GM23338 (cell line): ENCODE measurements around the gene PAM16. TPM values are rescaled to one million over a fixed set of nuclear protein-coding genes. Genes with fewer than 3 reads are reported as not detected.

ENCODE experiments used
- ATAC-seq: fragments of 200-7000 bp; cut with Tn5 transposase; 3 replicates; pipeline ENCODE4 v1.9.1; 2020
- DNase-seq: peaks from one replicate; pipeline ENCODE4 v3.0.0-alpha.2; 2015; ENCODE audit warnings: low spot score
- H2AFZ ChIP-seq: fragments of 200-600 bp; sonication (generic); 2 replicates; pipeline ENCODE4 v1.8.0; 2016; ENCODE audit warnings: antibody characterized with exemption, mild to moderate bottlenecking, moderate library complexity
- H3F3A ChIP-seq: fragments of 200-600 bp; sonication (generic); replicated peaks from 2 replicates; pipeline ENCODE4 v1.8.0; 2017; ENCODE audit warnings: antibody characterized with exemption, mixed run types, low read depth
- H3K27ac ChIP-seq: fragments of 200-600 bp; sonication (generic); 2 replicates; pipeline ENCODE4 v1.6.1; 2016; ENCODE audit warnings: low read depth
- H3K27me3 ChIP-seq: fragments of 200-600 bp; sonication (generic); 2 replicates; pipeline ENCODE4 v1.8.0; 2016; ENCODE audit warnings: mild to moderate bottlenecking, mixed run types, moderate library complexity; ENCODE audit not compliant: insufficient read depth
- H3K36me3 ChIP-seq: fragments of 200-600 bp; sonication (generic); 2 replicates; pipeline ENCODE4 v1.8.0; 2016; ENCODE audit warnings: mild to moderate bottlenecking; ENCODE audit not compliant: insufficient read depth
- H3K4me1 ChIP-seq: fragments of 200-600 bp; sonication (generic); 2 replicates; pipeline ENCODE4 v1.8.0; 2016; ENCODE audit warnings: mild to moderate bottlenecking, moderate library complexity; ENCODE audit not compliant: insufficient read depth
- H3K4me2 ChIP-seq: fragments of 200-600 bp; sonication (generic); 2 replicates; pipeline ENCODE4 v1.7.1; 2017; ENCODE audit warnings: mixed run types
- H3K4me3 ChIP-seq: fragments of 200-600 bp; sonication (generic); 2 replicates; pipeline ENCODE4 v1.6.1; 2016; ENCODE audit warnings: mixed run types
- H3K79me2 ChIP-seq: fragments of 200-600 bp; sonication (generic); replicated peaks from 2 replicates; pipeline ENCODE4 v1.8.0; 2017; ENCODE audit warnings: mild to moderate bottlenecking; ENCODE audit not compliant: insufficient read depth
- H3K9me2 ChIP-seq: fragments of 200-600 bp; sonication (generic); 2 replicates; pipeline ENCODE4 v1.8.0; 2017; ENCODE audit not compliant: insufficient read depth
- H4K20me1 ChIP-seq: fragments of 200-600 bp; sonication (generic); replicated peaks from 2 replicates; pipeline ENCODE4 v1.8.0; 2017; ENCODE audit warnings: mild to moderate bottlenecking; ENCODE audit not compliant: insufficient read depth
- H3K27ac Mint-ChIP-seq: 2 replicates; pipeline ENCODE4 v1.8.0; 2020; ENCODE audit warnings: inconsistent platforms, mild to moderate bottlenecking, moderate library complexity, mixed read lengths
- H3K27me3 Mint-ChIP-seq: 3 replicates; pipeline ENCODE4 v1.8.0; 2022; ENCODE audit warnings: low read depth, mild to moderate bottlenecking, moderate library complexity, mixed read lengths, inconsistent platforms; ENCODE audit not compliant: insufficient read depth, poor library complexity
- H3K36me3 Mint-ChIP-seq: 3 replicates; pipeline ENCODE4 v1.8.0; 2021; ENCODE audit warnings: low read depth, mild to moderate bottlenecking, inconsistent platforms, moderate library complexity, mixed read lengths
- H3K4me1 Mint-ChIP-seq: 3 replicates; pipeline ENCODE4 v1.8.0; 2020; ENCODE audit warnings: mild to moderate bottlenecking, inconsistent platforms, mixed read lengths
- H3K4me3 Mint-ChIP-seq: 3 replicates; pipeline ENCODE4 v1.8.0; 2021; ENCODE audit warnings: moderate library complexity, mild to moderate bottlenecking, inconsistent platforms, mixed read lengths
- H3K9me3 Mint-ChIP-seq: 3 replicates; pipeline ENCODE4 v1.8.0; 2020; ENCODE audit warnings: moderate library complexity, mild to moderate bottlenecking, inconsistent platforms, mixed read lengths
- CREB1 ChIP-seq: fragments of 250-450 bp; sonication (Bioruptor Pico); IDR thresholded peaks from 2 replicates; pipeline ENCODE4 v1.5.0; 2020; ENCODE audit warnings: low read depth, mild to moderate bottlenecking, moderate library complexity
- CTCF ChIP-seq, 2 experiments: fragments of 200-600 bp in 1 of 2; sonication (generic) in 1 of 2; conservative IDR thresholded peaks; 2 replicates each; pipeline versions ENCODE4 v1.5.1 to v1.6.1; 2016 to 2017; ENCODE audit warnings: antibody characterized with exemption in 2 of 2, low read depth in 2 of 2, mild to moderate bottlenecking in 2 of 2, moderate library complexity in 1 of 2
- EZH2 ChIP-seq: fragments of 200-600 bp; sonication (generic); IDR thresholded peaks from one replicate; pipeline ENCODE4 v1.8.0; 2017; ENCODE audit warnings: antibody characterized with exemption, mild to moderate bottlenecking, low read depth; ENCODE audit not compliant: unreplicated experiment
- EZH2phosphoT487 ChIP-seq: fragments of 200-600 bp; sonication (generic); IDR thresholded peaks from one replicate; pipeline ENCODE4 v1.8.1; 2018; ENCODE audit warnings: antibody characterized with exemption; ENCODE audit not compliant: unreplicated experiment
- STAT1 ChIP-seq: IDR thresholded peaks from one replicate; pipeline ENCODE4 v1.6.1; 2016; ENCODE audit warnings: antibody characterized with exemption; ENCODE audit not compliant: unreplicated experiment
- ZNF331 ChIP-seq: fragments of 250-450 bp; sonication (Bioruptor Pico); IDR thresholded peaks from 2 replicates; pipeline ENCODE4 v1.5.0; 2020; ENCODE audit warnings: low read depth, mild to moderate bottlenecking, moderate library complexity
- ZNF462 ChIP-seq: fragments of 250-450 bp; sonication (Bioruptor Pico); IDR thresholded peaks from 2 replicates; pipeline ENCODE4 v1.5.0; 2020; ENCODE audit warnings: mild to moderate bottlenecking, moderate library complexity
- polyA plus RNA-seq: library from polyadenylated mRNA; unstranded; fragments of >200 nt; fragmentation: Nextera tagmentation; extraction: Ambion mirVana; gene quantifications from 2 replicates; pipeline ENCODE4 v1.2.1, GENCODE V29; 2016
- total RNA-seq: library from RNA; depleted of rRNA; stranded (reverse); fragments of >200 nt; shearing (Covaris generic); gene quantifications from 2 replicates; pipeline ENCODE4 v1.2.3, GENCODE V29; 2014

Gene PAM16
- total and polyA plus RNA-seq, 2 experiments from 2014 or later, result 84.1 to 283 TPM

GRCh38 chr16:4338712-4339299, 12.3 kb downstream of the PAM16 start:
- Mint-ChIP-seq H3K4me1 (peaks cover 2% of the 10 kb centered on the region; the same call in 1 of the 3 replicates), H3K27ac (no peak overlapping the region), H3K4me3 (no peak overlapping the region), H3K27me3 (peaks cover 25% of the 10 kb centered on the region), H3K36me3 (peaks cover 22% of the 10 kb centered on the region), H3K9me3 (peaks cover 5% of the 10 kb centered on the region)
- ATAC-seq (no peak), DNase-seq (no peak)
- no peaks in the 10 kb centered on the region for H3K9me2 ChIP-seq
- peaks cover 26% of the 10 kb centered on the region; the same call in 1 of the 2 replicates for H3F3A ChIP-seq
- no peak for TF ChIP-seq EZH2
- H3K27me3 ChIP-seq, result no peaks in the 10 kb centered on the region
- H3K4me2 ChIP-seq, result no peak overlapping the region
- no peak overlapping the region for H3K4me3 ChIP-seq
- no peaks in the 10 kb centered on the region; the same call in 1 of the 2 replicates for H3K36me3 ChIP-seq
- H2AFZ ChIP-seq, result no peak overlapping the region
- no peaks in the 10 kb centered on the region for H3K4me1 ChIP-seq
- H3K79me2 ChIP-seq, result peaks cover 20% of the 10 kb centered on the region
- peaks cover 24% of the 10 kb centered on the region for H4K20me1 ChIP-seq
- no peak overlapping the region for H3K27ac ChIP-seq

GRCh38 chr16:4338125-4338582, 13.0 kb downstream of the PAM16 start:
- Histone ChIP-seq H4K20me1 (peaks cover 17% of the 10 kb centered on the region), H2AFZ (no peak overlapping the region), H3K36me3 (no peaks in the 10 kb centered on the region; the same call in 1 of the 2 replicates), H3K4me3 (no peak overlapping the region), H3K79me2 (peaks cover 14% of the 10 kb centered on the region), H3K4me2 (no peak overlapping the region), H3K4me1 (no peaks in the 10 kb centered on the region), H3F3A (peaks cover 24% of the 10 kb centered on the region; the same call in 1 of the 2 replicates), H3K27me3 (no peaks in the 10 kb centered on the region), H3K27ac (peak overlapping the region; percentile 9; the same call in 1 of the 2 replicates), H3K9me2 (no peaks in the 10 kb centered on the region)
- ATAC-seq, result peak; percentile 15
- peaks cover 19% of the 10 kb centered on the region; the same call in 2 of the 3 replicates for H3K36me3 Mint-ChIP-seq
- peaks cover 2% of the 10 kb centered on the region; the same call in 1 of the 3 replicates for H3K4me1 Mint-ChIP-seq
- no peak for DNase-seq
- H3K9me3 Mint-ChIP-seq, result no peaks in the 10 kb centered on the region
- peaks cover 18% of the 10 kb centered on the region for H3K27me3 Mint-ChIP-seq
- TF ChIP-seq STAT1, result no peak
- peak; percentile 34 to 45; a peak in 3 of 4 replicates for TF ChIP-seq CTCF (conservative IDR thresholded peaks at IDR 0.05; ENCODE audit: low read depth in 2 of 2)
- no peak for TF ChIP-seq EZH2phosphoT487
- no peak overlapping the region for H3K27ac Mint-ChIP-seq
- H3K4me3 Mint-ChIP-seq, result no peak overlapping the region

- DNase-seq (no peak), ATAC-seq (no peak)
- Histone ChIP-seq H3K36me3 (no peaks in the 10 kb centered on the region; the same call in 1 of the 2 replicates), H3F3A (peaks cover 24% of the 10 kb centered on the region; the same call in 1 of the 2 replicates), H4K20me1 (peaks cover 16% of the 10 kb centered on the region), H3K4me1 (no peaks in the 10 kb centered on the region), H3K79me2 (peaks cover 10% of the 10 kb centered on the region), H3K4me2 (no peak overlapping the region), H3K9me2 (no peaks in the 10 kb centered on the region), H3K27me3 (no peaks in the 10 kb centered on the region), H3K4me3 (no peak overlapping the region), H3K27ac (peak overlapping the region; percentile 9; the same call in 1 of the 2 replicates), H2AFZ (no peak overlapping the region)
- H3K4me3 Mint-ChIP-seq, result no peak overlapping the region
- peaks cover 19% of the 10 kb centered on the region; the same call in 2 of the 3 replicates for H3K36me3 Mint-ChIP-seq
- no peak overlapping the region for H3K27ac Mint-ChIP-seq
- no peaks in the 10 kb centered on the region for H3K9me3 Mint-ChIP-seq
- H3K4me1 Mint-ChIP-seq, result peaks cover 2% of the 10 kb centered on the region; the same call in 1 of the 3 replicates
- H3K27me3 Mint-ChIP-seq, result peaks cover 14% of the 10 kb centered on the region
- TF ChIP-seq CREB1 (no peak), ZNF331 (CRISPR knock-in tag) (no peak), STAT1 (no peak), EZH2phosphoT487 (no peak), ZNF462 (no peak)
Measured at GRCh38 chr16:4337540-4338088, 13.5 kb downstream of the PAM16 start.
